NK-92 (cell line): ENCODE data around the gene NXF1.

Experiments
- DNase-seq: peaks from one replicate; lab custom pipeline; 2025; ENCODE audit not compliant: unreplicated experiment; lab: John Stamatoyannopoulos, UW

The NXF1 gene

GRCh38 chr11:62747475-62748160 lies 57.6 kb downstream of the NXF1 start:
- no peak for DNase-seq
